DOHH2 (cell line): ENCODE data around the gene SLC6A12.

Source experiments
- CTCF ChIP-seq: fragments of 200-600 bp; sonication (generic); IDR thresholded peaks from one replicate; pipeline ENCODE4 v1.5.1; 2014; ENCODE audit warnings: antibody characterized with exemption, mild to moderate bottlenecking, low read depth, low read length; ENCODE audit not compliant: poor library complexity, severe bottlenecking
- EZH2phosphoT487 ChIP-seq: fragments of 200-600 bp; sonication (generic); IDR thresholded peaks from 2 replicates; pipeline ENCODE4 v1.6.1; 2017; ENCODE audit warnings: borderline replicate concordance, mild to moderate bottlenecking, antibody characterized with exemption, low read length, moderate library complexity, mixed read lengths

- TF ChIP-seq CTCF: no peak
- TF ChIP-seq EZH2phosphoT487: no peak
Observed at GRCh38 chr12:232731-233614, 19.0 kb upstream of the SLC6A12 start.
